COR-L47 (cell line): ENCODE measurements around the gene ROS1.
"Not testable (repeated sequence)": the region's sequence is repeated elsewhere in the genome, so short reads cannot be mapped to it uniquely, and the experiment has no call there.

Source experiments
- DNase-seq: peaks from one replicate; lab custom pipeline; 2025; lab: John Stamatoyannopoulos, UW

The ROS1 gene

DNA sequence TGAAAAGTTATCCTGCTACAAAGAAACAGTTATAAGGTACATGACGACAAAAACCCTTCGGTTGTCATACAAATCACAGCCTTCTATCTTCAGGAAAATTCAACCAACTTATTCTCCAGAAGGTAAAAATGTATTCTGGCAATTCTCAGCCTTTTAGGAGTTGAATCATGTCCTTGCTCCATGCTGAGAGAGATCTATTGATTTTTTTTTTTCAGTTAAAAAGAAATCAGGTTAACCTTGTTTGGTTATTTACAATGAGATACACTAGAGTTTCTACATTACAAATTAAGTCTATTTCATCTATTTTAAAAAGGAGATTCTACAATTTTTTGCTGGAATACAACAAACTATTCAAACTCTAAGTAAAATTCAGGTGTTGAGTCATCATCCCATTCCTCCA, 45.4 kb downstream of the ROS1 start:
- no peak for DNase-seq

DNA sequence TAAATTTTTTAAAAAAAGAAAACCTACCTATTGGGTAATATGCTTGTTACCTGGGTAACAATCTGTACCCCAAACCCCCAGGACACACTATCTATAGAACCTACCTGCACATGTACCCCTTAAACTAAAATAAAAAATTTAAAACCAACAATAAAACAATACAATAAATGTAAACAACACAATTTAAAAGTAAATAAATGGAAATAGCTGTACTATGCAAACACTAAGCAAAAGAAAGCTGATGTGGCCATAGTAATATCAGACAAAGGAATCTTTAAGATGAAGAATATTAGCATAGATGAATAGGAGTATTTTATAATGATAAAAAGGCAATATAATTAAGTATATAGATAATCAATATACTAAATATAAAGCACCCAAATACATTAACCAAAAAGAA, 50.3 kb downstream of the ROS1 start:
- no peak for DNase-seq

DNA sequence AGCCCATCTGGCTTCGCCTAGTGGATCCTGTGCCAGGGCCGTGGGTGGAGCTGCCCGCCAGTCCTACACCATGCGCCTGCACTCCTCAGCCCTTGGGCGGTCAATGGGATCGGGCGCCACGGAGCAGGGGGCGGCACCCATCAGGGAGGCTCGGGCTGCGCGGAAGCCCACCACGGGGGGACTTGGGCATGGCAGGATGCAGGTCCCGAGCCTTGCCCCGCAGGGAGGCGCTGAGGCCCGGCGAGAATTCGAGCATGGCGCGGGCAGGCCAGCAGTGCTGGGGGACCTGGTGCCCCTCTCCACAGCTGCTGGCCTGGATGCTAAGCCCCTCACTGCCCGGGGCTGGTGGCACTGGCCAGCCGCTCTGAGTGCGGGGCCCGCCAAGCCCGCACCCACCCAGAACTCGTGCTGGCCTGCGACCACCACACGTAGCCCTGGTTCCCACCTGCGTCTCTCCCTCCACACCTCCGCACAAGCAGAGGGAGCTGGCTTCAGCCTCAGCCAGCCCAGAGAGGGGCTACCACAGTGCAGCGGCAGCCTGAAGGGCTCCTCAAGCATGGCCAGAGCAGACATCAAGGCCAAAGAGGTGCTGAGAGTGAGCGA, 52.4 kb downstream of the ROS1 start:
- DNase-seq: no peak

DNA sequence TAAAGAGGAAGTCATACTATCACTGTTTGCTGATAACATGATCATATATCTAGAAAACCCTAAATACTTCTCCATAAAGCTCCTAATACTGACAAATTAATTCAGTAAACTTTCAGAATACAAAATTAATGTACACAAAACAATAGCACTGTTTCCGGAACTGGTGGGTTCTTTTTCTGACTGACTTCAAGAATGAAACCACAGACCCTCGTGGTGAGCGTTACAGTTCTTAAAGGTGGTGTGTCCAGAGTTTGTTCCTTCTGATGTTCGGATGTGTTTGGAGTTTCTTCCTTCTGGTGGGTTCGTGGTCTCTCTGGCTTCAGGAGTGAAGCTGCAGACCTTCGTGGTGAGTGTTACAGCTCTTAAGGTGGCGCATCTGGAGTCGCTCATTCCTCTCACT, 53.5 kb downstream of the ROS1 start:
- not testable (repeated sequence) for DNase-seq

DNA sequence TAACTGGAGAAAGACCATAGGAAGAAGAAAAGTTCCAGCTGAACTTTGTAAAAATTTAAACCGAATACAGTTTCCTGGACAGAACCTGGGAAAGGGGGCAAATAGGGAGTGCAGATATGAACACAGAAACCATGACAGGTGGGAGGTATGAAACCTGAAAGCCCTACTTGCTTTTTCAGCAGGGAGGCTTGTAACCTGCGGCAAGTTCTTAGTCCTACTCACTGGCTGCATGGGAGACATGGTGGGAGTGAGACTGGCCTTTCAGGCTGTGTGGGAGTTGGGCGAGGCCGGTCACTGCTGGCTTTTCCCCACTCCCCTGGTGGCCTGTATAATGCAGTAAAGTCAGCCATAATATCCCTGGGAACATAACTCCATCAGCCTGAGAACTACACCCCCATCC, 54.2 kb downstream of the ROS1 start:
- DNase-seq: no peak

DNA sequence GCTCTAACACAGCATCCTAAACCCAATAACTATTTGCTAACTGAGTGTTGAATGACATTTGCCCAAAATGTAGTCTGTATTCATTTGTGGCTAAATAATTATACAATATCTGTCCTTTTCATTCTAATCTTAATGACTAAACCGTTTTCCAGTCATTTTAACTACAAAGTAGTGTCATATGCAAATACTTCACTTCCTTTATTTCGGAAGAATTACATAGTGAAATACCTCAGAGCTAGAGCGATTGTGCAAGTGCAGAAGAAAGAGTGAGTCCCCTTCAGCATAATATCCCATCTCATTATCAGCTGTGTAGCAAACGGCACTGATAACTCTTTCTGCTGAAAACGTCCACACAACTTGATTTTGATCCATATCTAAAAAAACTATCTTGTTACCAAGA, 66.2 kb downstream of the ROS1 start:
- no peak for DNase-seq

DNA sequence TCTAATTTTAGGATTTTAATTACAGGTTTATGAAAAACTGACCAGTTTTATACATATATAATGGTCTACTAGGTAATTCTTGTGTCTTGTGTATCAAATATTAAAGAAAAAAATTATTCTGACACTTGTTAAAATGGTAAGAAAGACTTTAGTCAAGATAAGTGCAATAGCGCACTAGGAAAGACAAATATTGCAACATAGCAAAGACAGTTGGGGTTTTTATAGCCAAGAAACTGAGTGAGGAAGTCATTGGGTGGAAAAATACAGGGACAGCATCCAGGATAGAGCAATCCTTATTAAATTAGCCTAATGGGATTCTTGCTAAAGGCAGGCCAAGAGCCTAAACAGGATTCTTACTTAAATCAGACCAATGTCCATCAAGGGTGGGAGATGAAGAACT, 71.1 kb downstream of the ROS1 start:
- DNase-seq: no peak

DNA sequence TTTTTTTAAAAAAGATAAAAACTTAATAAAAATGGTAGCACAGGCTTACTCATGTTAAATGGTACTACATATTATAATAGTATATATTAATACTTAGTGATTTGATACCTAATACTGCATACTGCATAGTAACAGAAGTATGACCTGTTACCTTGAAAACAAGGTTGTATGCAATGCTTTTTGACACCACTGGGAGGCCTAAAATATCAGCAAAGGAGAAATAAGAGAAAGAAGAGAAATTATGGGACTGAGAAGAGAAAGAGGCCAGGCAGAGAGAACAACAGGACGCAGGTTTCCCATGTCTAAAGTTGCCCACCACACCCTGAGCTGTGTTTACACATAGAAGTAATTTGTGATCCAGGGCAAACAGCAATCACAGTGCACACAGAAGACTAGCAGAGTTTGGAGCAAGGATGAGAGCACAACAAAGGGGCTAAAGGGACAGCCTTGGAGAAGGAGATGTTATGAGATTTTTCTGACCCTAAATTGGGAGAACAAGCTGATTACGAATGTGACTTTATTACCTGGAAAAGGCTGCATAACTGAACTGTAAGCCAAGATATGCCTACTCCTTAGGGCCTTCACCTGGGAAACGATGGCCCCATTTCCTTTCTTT, 73.2 kb downstream of the ROS1 start:
- DNase-seq: no peak

DNA sequence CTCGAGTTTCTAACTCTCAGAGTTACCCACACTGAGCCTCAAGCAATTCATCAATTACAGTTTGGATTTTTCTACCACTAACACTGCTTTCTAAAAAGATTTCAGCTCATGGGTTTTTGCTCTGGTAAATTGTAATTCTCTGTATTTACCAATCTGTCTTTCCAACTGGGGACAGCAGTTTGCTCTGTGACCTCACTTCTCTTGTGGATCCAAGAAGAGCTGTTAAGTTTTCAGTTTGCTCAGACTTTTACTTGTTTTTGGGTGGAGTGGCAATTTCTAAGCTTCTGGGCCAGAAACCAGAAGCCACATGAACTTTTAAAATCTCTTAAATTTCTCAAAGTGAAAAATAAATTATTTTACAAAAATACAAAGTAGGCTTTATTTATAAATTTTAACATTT, 74.2 kb downstream of the ROS1 start:
- no peak for DNase-seq

DNA sequence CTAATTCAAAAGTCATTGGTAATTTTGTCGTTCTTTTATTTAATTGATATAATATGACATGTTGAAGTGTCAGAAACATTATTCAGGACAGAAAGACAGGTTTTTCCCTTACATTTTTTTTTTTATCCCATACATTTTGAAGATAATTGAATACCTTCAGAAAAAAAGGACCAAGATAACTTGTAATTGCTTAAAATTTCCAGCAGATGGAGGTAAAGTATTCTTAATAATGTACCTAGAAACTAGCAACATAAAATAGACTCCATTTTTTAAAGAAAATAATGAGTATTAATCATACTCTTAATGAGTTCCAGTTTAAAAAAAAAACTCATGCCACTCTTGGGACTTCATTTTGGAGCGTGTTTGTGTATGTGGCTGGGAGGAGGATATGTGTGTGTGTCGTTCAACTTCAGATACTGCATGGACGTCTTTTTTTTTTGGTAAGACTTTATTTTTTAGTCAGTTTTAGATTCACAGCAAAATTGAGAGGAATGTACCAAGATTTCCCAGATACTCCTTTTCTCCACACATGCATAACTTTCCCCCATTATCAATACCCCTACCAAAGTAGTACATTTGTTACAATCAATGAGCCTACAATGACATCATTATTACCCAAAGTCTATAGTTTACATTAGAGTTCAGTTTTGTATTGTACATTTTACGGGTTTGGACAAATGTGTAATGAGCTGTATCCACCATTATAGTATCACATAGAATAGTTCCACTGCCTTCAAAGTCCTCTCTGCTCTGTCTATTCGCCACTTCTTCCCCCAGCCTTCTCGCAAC, 79.4 kb downstream of the ROS1 start:
- no peak for DNase-seq

DNA sequence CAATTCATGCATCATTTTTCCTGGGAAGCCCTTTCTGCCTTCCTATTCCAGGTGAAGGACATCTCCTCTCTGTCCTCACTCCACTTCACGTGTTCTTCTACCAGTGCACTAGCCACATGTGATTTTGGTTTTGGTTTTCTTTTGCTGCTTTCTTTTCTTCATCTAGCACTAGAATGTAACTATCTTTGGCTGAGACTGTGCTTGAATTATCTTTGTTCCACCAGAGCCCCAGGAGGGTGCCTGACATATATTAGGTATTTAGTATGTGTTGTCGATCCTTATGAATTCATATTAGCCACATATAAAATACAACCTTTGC, 80.5 kb downstream of the ROS1 start:
- no peak for DNase-seq

DNA sequence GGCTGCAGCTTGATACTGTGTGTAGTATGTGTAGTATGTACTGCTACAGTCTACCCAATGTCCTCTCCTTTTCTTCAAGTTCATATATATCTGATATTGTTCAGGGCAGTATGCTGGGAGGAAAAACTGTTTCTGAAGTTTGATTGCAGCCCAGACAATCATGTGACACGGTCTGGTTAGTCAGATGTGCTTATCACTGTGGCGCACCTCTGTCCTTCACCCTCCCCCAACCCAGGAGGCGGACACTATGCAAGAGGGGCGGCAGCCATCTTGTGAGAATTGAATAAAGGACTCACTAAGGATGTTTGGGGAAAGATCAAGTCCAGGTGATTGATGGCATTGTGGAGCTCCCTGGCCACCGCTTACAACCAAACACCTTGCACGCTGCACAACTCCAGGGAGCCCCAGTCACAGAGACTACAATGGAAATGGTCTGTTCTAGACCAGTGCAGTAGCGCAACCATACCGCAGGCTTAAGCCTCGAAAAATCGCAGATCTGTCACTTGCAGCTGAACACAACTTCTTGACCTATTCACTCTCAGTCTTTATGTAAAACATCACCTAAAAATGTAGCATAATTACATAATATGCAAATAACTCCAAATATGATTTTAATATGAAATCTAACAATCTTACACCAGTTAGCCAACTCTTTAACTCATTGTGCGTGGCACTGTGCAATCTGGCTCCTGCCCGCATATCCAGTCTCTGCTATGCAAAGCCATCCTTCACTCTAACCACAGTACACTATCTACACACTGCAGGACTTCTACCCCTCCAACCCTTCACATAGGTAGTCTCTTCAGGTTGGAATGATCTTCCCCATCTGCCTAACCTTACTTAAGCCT, 81.1 kb downstream of the ROS1 start:
- no peak for DNase-seq

DNA sequence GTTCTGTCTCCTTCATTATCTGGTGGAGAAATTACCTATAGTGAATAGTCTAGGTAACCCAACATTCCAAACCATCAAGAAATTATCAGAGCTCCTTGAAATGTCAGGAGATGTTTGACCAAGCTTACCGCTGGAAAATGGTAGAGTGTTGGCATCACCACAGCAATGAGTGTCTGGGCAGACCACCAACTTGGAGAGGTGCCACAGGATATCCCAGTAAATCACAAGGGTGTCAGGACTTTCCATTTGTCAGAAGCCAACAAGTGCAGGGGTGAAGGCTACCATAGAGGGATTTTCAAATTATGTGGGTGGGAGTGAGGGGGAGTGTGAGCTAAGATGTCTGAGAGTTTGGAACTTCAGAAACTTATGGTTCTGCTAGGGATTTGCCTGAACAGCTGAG, 87.2 kb downstream of the ROS1 start:
- DNase-seq: no peak

DNA sequence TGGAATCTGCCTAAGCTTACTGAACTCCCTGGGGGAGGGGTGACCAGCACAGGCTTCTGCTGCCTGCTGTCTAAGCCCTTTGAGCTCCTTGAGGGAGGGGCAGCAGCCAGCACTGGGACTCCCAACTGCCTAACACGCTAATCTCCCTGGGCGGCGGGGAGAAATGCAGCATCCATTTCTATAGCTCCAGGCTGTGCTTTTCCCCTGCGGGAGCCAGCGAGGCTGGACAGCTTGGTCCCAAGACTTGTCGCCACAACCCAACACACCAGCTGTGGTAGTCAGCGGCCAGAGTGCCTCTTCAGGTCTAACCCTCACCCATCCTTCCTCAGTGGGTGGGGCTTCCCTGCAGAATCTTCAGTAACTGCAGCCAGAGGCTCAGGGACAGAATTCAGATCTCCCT, 95.8 kb downstream of the ROS1 start:
- no peak for DNase-seq

DNA sequence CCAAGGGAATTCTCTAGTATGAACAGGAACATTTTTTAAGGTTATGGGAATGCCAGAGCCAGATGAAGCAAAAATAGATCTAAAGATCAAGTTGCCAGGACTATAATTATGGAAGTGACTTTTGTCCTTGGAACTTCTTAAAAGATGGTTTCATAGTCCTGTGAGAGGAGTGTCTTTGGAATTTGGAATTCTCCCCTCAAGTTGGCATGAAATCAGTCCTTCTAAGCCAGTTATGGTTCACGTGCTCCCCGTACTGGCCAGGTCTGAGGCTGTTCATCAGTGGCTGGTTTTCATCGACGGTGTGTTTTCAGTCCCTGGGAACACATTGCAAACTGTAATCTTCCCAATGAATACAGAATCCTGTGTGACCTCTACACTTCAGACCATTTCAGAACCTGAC, 97.2 kb downstream of the ROS1 start:
- no peak for DNase-seq

DNA sequence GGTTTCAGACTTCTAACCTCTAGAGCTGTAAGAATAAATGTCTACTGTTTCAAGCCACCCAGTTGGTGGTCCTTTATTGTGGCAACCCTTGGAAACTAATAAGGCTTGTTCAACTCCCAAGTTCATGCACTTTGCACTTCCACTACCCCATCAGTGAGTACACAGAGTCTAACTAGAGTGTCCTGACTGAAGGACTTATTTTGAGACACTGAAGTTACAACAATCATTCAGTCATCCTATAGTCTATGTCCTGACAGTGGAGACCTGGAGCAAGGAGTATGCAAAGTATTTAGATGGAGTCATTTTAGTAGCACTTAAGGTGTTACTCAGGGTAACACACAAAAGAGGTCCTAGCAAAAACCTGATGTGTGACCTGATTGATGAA, 97.7 kb downstream of the ROS1 start:
- no peak for DNase-seq

DNA sequence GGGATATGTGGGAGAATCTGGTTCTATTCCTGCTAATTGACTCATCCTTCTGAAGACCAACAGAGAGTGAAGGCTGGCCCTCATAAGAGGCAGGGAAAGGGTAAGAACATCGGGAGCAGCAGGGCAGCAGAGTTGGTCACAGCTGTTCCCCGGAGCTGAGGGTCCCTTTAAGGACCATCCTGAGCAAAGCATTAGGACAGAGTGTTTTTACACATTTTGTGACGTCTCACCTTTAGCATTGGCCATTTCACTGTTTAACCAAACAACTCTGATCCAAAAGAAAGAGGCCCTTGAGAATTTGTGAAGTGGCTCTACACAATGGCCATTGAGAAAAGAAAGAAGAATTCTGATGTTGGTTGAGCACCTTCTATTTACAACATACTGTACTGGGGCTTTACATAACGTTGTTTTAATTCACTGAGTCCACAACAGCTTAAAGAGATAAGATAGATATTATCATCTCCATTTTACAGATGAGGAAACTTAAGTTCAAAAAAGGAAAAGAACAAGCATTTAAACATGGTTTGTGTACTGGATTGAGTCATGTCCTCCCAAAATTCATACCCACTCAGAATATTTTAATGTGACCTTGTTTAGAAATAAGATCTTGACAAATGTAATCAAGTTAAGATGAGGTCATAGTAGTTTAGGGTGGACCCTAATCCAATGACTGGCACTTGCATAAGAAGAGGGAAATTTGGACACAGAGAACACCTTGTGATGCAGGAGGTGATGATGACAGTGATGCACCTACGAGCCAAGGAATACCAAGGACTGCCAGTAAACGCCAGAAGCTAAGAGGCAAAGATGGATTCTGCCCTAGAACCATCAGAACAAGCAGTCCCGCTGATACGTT, 98.4 kb downstream of the ROS1 start:
- DNase-seq: no peak

DNA sequence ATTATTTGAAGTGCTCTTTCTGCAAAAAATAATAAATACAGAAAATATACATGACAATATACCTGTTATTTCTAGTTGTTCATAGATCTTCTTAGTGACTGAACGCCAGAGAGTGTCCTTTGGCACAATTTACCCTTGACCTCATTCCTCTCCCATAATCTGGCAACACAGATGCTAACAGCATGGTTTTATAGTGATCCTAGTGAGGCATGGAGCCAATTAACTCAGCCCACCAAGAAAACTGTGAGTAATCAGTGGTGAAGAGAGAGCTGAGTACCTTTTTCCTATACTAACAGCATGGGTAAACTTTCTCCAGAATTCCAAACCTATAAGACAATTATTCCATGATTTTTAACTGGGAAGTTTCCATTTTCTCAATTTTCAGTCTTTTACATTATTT, 99.3 kb downstream of the ROS1 start:
- DNase-seq: no peak

DNA sequence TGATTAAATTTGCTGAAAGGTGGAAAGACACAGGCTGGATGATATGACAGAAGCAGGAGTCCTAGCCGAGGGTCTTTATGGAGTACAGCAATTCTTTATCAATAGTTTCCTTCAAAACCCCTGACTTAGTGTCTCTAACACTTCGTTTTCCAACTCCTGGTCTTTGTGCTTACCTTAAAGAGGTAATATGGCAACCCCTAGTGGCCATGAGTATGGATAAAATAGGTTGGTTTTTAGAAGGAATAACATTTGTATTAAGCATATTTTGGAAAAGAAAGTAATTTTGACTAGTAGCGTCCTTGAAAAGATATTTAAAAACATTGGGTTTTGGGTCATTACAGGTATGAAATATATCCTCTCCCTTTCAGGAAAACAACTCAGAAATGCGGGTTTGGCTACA, 108.5 kb downstream of the ROS1 start:
- peak; percentile 3 for DNase-seq

DNA sequence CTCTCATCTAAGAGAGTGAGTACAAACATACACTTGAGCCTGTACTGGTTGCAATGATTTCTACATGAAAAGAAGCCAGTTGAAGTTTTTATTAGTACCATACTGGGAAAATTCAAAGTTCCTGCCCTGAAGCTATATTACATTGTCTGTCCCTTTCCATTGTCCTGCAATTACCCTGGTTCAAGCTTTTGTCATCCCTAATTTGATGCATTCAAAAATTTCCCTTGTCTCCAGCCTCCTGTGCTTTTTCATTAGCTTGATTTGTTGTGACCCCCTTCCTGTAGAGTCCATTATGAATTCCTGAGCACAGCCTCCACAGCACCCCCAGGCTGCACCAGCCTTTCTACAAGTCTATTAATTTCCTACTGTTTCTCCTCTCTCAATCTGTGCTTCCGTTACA, 114.0 kb downstream of the ROS1 start:
- DNase-seq: no peak

DNA sequence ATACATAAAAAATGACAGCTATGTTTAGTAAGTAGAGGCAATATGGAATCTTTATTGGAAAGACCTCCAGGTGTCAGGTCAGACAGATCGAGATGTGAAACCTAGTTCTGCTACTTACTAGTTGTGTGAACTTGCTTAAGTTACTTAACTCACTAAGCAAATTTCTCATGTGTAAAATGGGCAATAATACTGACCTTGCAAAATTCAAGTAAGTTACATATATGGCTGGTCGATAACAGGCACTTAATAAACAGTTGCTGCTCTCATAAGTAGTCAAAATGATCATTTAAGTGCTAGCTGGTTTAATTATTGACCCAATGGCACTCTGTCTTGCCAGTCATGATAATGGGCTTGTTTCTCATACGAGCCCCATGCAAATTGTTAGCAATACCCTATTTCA, 114.4 kb downstream of the ROS1 start:
- no peak for DNase-seq

DNA sequence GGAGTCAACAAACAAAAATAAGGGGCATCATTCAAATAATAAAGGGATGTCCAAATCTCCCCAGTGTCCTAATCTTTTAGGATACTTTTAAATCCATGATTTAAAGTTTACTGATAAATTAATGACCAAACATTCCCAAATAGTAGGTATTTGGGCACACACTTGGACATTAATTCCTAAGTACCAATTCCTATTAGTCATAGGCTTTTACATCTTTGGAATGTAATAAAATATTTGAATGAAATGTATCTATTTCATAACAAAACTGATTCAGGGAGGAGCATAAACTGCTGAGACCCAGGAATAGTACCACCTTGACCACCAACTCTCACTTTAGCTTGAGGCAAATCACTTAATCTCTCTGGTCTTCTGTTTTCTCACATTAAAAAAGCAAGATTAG, 116.1 kb downstream of the ROS1 start:
- no peak for DNase-seq
